HG03457 (cell line): ENCODE data around the gene ERFL.
"Not testable (repeated sequence)": the region's sequence is repeated elsewhere in the genome, so short reads cannot be mapped to it uniquely, and the experiment has no call there.

Source experiments
- ATAC-seq: cut with Tn5 transposase; IDR thresholded peaks from one replicate; pipeline ENCODE4 v1.9.1; 2021; ENCODE audit warnings: moderate number of reproducible peaks; ENCODE audit not compliant: unreplicated experiment

ERFL gene

GRCh38 chr19:41914424-41914834 is 13.8 kb downstream of the ERFL start:
- ATAC-seq = not testable (repeated sequence)

- no peak for ATAC-seq
These were observed 14.5 kb downstream of the ERFL start for GRCh38 chr19:41913538-41914423.

GRCh38 chr19:41912899-41913537 is 15.2 kb downstream of the ERFL start:
- ATAC-seq = no peak

- ATAC-seq = no peak
These were observed 16.1 kb downstream of the ERFL start for GRCh38 chr19:41911889-41912731.

DNA sequence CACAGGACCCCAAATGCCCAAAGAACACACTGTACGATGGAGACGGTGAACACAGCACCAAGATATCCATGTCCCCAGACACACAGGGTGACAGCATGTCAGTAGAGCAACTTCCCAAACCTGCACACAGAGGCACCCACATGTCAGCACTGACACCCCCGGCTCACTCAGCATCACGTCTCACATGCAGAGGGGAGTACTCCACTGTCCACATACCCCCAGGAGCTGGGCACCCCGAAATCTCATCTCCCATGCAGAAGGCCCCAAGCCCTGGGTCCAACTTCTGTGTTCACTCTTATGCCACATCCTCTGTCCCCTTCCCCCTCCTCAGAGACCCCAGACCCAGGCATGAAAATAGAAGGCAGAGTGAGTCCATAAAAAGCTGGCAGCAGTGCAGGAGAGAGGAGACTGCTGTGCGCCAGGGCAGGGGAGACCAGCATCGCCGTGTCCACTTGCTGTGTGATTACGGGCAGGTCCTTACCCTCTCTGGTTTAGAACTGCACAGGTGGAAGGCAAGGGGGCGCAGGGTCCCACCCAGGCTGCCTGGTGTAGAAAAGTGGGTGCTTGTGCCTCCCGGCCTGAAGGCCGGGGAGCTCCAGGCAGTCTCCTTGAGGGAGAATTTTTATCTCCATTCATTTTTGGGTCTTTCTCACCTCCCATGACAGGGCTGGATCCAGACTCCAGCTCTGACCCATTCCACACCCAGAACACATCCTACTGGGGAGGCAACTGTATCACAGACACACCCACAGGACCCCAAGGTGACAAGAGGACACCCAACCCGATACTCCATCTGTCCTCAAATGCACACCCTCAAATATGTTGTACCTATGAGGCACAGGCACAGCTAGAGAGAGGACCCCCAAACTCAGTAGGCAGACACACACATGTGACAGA is 17.0 kb downstream of the ERFL start:
- no peak for ATAC-seq

GRCh38 chr19:41910240-41910991 is 17.8 kb downstream of the ERFL start:
- no peak for ATAC-seq

DNA sequence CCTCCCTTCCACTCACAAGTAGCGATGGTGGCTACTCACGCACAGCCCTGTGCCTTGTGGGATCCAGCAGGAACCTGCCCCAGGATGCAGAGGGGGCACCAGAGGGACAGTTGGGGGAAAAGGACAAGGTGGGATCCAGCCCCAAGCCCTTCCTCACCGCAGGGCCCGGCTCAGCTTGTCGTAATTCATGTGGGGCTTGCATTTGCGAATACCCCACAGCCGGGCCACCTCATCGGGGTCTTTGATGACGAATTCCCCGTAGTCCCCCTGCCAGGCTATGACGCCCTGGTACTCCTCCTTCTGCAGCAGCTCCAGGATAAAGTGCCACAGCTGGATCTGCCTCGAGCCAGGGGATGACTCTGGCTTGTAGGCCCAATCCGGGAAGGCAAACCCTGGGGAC is 18.5 kb downstream of the ERFL start:
- ATAC-seq = no peak

GRCh38 chr19:41908724-41909464 is 19.4 kb downstream of the ERFL start:
- no peak for ATAC-seq

DNA sequence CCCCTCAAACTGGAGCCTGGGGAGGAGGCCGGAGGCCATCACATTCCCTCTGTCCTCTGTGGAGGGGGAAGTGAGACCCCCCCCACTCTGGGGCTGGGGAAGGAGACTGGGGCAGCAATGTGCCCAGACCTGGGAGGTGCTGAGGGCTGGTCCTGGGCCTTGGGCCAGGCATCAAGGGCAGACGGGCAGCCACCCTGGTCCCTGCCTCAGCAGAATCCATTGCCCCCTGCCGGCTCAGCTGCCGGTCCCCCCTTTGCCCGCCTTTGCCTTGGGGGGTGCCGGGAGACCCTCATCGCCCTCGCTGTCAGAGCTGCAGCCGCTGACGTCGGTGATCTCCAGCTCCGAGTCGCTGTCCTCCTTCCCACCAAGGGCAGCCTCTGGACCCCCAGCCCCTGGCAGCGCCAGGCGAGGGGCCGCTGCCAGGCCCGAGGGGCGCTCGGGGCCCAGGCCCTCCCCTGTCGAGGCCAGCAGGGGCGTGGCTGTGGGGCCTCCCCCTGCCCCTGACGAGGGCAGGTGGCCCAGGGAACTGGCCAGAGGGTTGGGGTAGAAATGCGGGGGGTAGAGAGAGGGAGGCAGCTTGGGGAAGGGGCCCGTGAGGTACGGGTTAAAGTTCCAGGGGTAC is 20.1 kb downstream of the ERFL start:
- no peak for ATAC-seq

DNA sequence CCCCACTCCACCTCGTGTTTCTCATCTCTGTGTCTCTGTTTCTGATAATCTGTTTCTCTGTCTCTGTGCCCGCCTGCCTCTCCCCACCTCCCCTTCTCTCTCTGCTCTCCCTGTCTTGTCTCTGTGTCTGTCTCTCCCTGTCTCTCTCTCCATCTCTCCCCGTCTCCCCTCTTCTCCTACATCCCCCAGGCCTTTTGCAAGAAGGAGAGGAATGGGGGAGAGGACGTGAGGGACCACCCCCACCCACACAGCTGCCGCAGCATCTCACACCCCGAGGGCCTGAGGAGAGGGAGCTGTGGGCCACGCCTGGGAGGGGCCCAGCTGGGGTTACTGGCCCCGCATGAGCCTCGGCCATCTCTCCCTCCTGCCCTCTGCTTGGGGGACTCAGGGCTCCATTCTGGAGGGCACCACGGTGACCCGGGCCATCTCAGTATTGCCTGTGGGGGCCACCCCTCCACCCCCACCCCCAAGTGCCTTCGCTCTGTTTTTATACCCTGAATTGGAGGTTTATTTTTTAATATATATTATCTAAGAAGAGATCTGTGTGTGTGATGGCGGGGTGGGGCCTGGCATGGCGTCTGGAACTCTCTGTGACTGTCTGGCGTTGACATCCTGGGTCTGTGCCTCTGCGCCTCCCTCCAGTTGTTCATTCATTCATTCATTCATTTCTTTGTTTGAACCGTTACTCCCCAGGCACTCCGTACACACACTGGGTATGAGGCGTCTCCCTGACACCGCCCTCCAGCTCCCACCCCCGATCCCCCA is 21.2 kb downstream of the ERFL start:
- ATAC-seq = no peak

DNA sequence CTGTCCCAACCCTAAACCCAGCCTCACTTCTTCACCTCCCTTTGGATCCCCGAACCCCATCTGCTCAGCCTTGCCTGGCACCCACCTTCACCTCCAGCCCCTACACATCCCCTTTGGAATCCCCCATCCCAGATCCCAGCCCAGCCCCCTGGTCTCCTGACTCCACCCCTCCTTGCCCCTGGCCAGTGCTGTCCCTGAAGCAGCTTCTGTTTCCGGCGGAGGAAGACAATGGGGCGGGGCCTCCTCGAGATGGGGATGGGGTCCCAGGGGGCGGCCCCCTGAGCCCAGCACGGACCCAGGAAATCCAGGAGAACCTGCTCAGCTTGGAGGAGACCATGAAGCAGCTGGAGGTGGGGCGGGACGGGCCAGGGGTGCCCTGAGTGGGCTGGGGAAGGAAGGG is 22.0 kb downstream of the ERFL start:
- no peak for ATAC-seq

DNA sequence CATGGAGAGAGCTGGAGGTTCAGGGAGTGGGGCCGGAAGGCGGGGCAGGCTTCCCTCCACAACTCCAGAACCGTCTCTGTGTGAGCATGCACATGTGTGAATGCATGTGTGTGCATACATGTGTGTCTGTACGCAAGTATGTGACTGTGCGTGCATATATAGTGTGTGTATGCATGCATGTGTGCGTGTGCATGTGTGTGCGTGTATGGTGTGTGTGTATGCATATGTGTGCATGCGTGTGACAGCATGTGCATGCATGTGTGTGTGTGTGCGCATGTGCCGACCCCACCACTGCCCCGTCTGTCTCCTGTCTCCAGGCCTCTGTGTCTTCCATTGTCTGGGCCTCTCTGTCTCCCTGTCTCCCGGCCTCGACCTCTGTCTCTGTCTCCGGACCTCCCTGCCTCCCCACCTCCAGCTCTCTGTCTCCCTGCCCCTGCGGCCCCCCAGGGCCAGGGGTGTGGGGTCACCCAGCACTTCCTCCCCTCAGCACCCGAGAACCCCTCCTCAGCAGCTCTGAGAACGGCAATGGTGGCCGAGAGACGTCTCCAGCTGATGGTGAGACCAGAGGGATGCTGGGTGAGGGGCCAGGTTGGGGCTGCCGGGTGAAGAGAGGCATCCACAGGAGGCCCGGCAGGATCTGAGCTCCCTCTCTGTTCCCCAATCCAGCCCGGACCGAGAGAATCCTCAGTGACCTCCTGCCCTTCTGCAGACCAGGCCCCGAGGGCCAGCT is 22.8 kb downstream of the ERFL start:
- ATAC-seq = no peak

- no peak for ATAC-seq
These were observed 24.0 kb downstream of the ERFL start for GRCh38 chr19:41904118-41904870.

- no peak for ATAC-seq
These were observed 24.9 kb downstream of the ERFL start for GRCh38 chr19:41903193-41903953.

DNA sequence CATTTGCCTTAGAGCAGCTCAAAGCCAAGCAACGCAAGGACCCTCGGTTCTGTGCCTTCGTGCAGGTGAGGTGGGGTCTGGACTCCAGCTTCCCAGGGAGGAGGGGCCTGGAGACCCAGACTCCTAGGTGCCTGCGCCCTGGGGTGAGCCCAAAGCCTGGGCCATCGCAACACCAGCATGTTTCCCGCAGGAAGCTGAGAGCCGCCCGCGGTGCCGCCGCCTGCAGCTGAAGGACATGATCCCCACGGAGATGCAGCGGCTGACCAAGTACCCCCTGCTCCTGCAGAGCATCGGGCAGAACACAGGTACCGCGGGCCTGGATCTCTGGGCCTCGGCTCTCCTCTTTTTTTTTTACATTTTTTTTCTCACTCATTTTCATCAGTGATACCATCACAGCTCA is 25.7 kb downstream of the ERFL start:
- ATAC-seq = no peak
